ENCODE measurements around the gene MAP3K8. TPM values are rescaled to one million over a fixed set of nuclear protein-coding genes. Genes with fewer than 3 reads are reported as not detected.
A peak's percentile ranks its signal among the peaks of the same experiment; 100 is the strongest.

Gene MAP3K8
- total RNA-seq, 2 experiments from 2014 or later, result 13.6 to 14.5 TPM

GRCh38 chr10:30436671-30437030 is 2.7 kb downstream of the MAP3K8 start:
- peaks cover 25% of the 10 kb centered on the region for H3K36me3 Mint-ChIP-seq (ENCODE audit: low read depth)

GRCh38 chr10:30437031-30437841 is 3.3 kb downstream of the MAP3K8 start:
- no peaks in the 10 kb centered on the region for H3K27me3 Mint-ChIP-seq (ENCODE audit: low read depth)
- H3K27ac Mint-ChIP-seq, result peak overlapping the region; percentile 86
- peaks cover 43% of the 10 kb centered on the region for H3K4me1 Mint-ChIP-seq (ENCODE audit: low read depth)
- intact Hi-C loops (cut with micrococcal nuclease), result loop anchor here (1.0 to 10.0 kb wide), 6 partner anchors 18 to 1488 kb away; partner anchors contain the start of gene ARHGAP12
- H3K4me3 Mint-ChIP-seq, result peak overlapping the region; percentile 73
- CTCF ChIA-PET, result interaction anchor here (0.6 to 1.9 kb wide), 8 partner anchors 9 to 103 kb away, joined by 3 to 12 read pairs (median 5); no protein-coding TSS in a partner anchor
- peak; percentile 39 for DNase-seq
- H3K36me3 Mint-ChIP-seq (ENCODE audit: low read depth), result peaks cover 25% of the 10 kb centered on the region
- H3K9me3 Mint-ChIP-seq, result no peaks in the 10 kb centered on the region

More at GRCh38 chr10:30436671-30437030, 2.7 kb downstream of the MAP3K8 start:
- CTCF ChIA-PET, result interaction anchor here (0.7 to 1.7 kb wide), 2 partner anchors 96 to 634 kb away, joined by 3 to 12 read pairs; no protein-coding TSS in a partner anchor
- no peaks in the 10 kb centered on the region for H3K27me3 Mint-ChIP-seq (ENCODE audit: low read depth)
- intact Hi-C loops (cut with micrococcal nuclease), result loop anchor here (1.0 to 10.0 kb wide), 6 partner anchors 19 to 1488 kb away; partner anchors contain the start of gene ARHGAP12
- peaks cover 43% of the 10 kb centered on the region for H3K4me1 Mint-ChIP-seq (ENCODE audit: low read depth)
- peak overlapping the region; percentile 86 for H3K27ac Mint-ChIP-seq
- H3K4me3 Mint-ChIP-seq, result peak overlapping the region; percentile 73
- H3K9me3 Mint-ChIP-seq, result no peaks in the 10 kb centered on the region
- DNase-seq, result no peak

GRCh38 chr10:30438021-30438850 is 4.3 kb downstream of the MAP3K8 start:
- intact Hi-C loops (cut with micrococcal nuclease), result loop anchor here (10.0 kb wide), 3 partner anchors 783 to 1487 kb away; partner anchors contain the start of gene ARHGAP12

GRCh38 chr10:30439931-30440330 is 5.9 kb downstream of the MAP3K8 start:
- H3K4me1 Mint-ChIP-seq (ENCODE audit: low read depth), result peaks cover 37% of the 10 kb centered on the region
- peaks cover 25% of the 10 kb centered on the region for H3K36me3 Mint-ChIP-seq (ENCODE audit: low read depth)
- H3K27me3 Mint-ChIP-seq (ENCODE audit: low read depth), result no peaks in the 10 kb centered on the region
- no peak overlapping the region for H3K27ac Mint-ChIP-seq
- CTCF ChIA-PET, result no interaction called here
- no peak for DNase-seq
- no peak overlapping the region for H3K4me3 Mint-ChIP-seq
- intact Hi-C loops (cut with micrococcal nuclease), result loop anchor here (10.0 kb wide), 3 partner anchors 785 to 1485 kb away; partner anchors contain the start of gene ARHGAP12
- H3K9me3 Mint-ChIP-seq, result no peaks in the 10 kb centered on the region

More at GRCh38 chr10:30438021-30438850, 4.3 kb downstream of the MAP3K8 start:
- peak overlapping the region; percentile 56 for H3K27ac Mint-ChIP-seq
- no peaks in the 10 kb centered on the region for H3K9me3 Mint-ChIP-seq
- no peak for DNase-seq
- no peaks in the 10 kb centered on the region for H3K27me3 Mint-ChIP-seq (ENCODE audit: low read depth)
- CTCF ChIA-PET, result interaction anchor here (0.6 to 1.9 kb wide), 8 partner anchors 9 to 102 kb away, joined by 3 to 7 read pairs (median 4); no protein-coding TSS in a partner anchor
- H3K36me3 Mint-ChIP-seq (ENCODE audit: low read depth), result peaks cover 25% of the 10 kb centered on the region
- peaks cover 38% of the 10 kb centered on the region for H3K4me1 Mint-ChIP-seq (ENCODE audit: low read depth)
- peak overlapping the region; percentile 73 for H3K4me3 Mint-ChIP-seq

- Mint-ChIP-seq H3K9me3 (no peaks in the 10 kb centered on the region), H3K4me3 (no peak overlapping the region), H3K4me1 (ENCODE audit: low read depth) (peaks cover 21% of the 10 kb centered on the region), H3K27me3 (ENCODE audit: low read depth) (no peaks in the 10 kb centered on the region), H3K36me3 (ENCODE audit: low read depth) (peaks cover 22% of the 10 kb centered on the region), H3K27ac (no peak overlapping the region)
- CTCF ChIA-PET, result interaction anchor here (0.5 to 1.0 kb wide), 3 partner anchors 26 to 423 kb away, joined by 4 to 6 read pairs (median 4); no protein-coding TSS in a partner anchor
- no peak for DNase-seq
- intact Hi-C loops (cut with micrococcal nuclease), result no loop called here
These were observed 8.1 kb downstream of the MAP3K8 start for GRCh38 chr10:30442019-30442606.

- Mint-ChIP-seq H3K4me1 (ENCODE audit: low read depth) (peaks cover 13% of the 10 kb centered on the region), H3K36me3 (ENCODE audit: low read depth) (peaks cover 18% of the 10 kb centered on the region), H3K9me3 (no peaks in the 10 kb centered on the region), H3K27ac (no peak overlapping the region), H3K4me3 (no peak overlapping the region), H3K27me3 (ENCODE audit: low read depth) (no peaks in the 10 kb centered on the region)
- CTCF ChIA-PET, result interaction anchor here (1.0 kb wide), 1 partner anchor 27 kb away, joined by 4 read pairs; no protein-coding TSS in a partner anchor
- no peak for DNase-seq
- intact Hi-C loops (cut with micrococcal nuclease), result no loop called here
These were observed 9.1 kb downstream of the MAP3K8 start for GRCh38 chr10:30443049-30443448.

- no peak for DNase-seq
- Mint-ChIP-seq H3K27ac (no peak overlapping the region), H3K4me3 (no peak overlapping the region), H3K9me3 (no peaks in the 10 kb centered on the region), H3K4me1 (ENCODE audit: low read depth) (peaks cover 4% of the 10 kb centered on the region), H3K36me3 (ENCODE audit: low read depth) (peaks cover 20% of the 10 kb centered on the region), H3K27me3 (ENCODE audit: low read depth) (no peaks in the 10 kb centered on the region)
- CTCF ChIA-PET, result no interaction called here
- intact Hi-C loops (cut with micrococcal nuclease), result no loop called here
These were observed 11.7 kb downstream of the MAP3K8 start for GRCh38 chr10:30445711-30446110.

GRCh38 chr10:30447125-30447799 is 13.3 kb downstream of the MAP3K8 start:
- DNase-seq, result no peak
- no peak overlapping the region for H3K27ac Mint-ChIP-seq
- intact Hi-C loops (cut with micrococcal nuclease), result no loop called here
- CTCF ChIA-PET, result interaction anchor here (0.6 to 1.8 kb wide), 3 partner anchors 9 to 72 kb away, joined by 3 to 7 read pairs (median 3); no protein-coding TSS in a partner anchor
- peaks cover 20% of the 10 kb centered on the region for H3K36me3 Mint-ChIP-seq (ENCODE audit: low read depth)
- H3K9me3 Mint-ChIP-seq, result no peaks in the 10 kb centered on the region
- no peaks in the 10 kb centered on the region for H3K27me3 Mint-ChIP-seq (ENCODE audit: low read depth)
- peaks cover 4% of the 10 kb centered on the region for H3K4me1 Mint-ChIP-seq (ENCODE audit: low read depth)
- no peak overlapping the region for H3K4me3 Mint-ChIP-seq

GRCh38 chr10:30448092-30448491 is 14.1 kb downstream of the MAP3K8 start:
- no peak overlapping the region for H3K4me3 Mint-ChIP-seq
- intact Hi-C loops (cut with micrococcal nuclease), result no loop called here
- H3K9me3 Mint-ChIP-seq, result no peaks in the 10 kb centered on the region
- H3K4me1 Mint-ChIP-seq (ENCODE audit: low read depth), result peaks cover 4% of the 10 kb centered on the region
- H3K27me3 Mint-ChIP-seq (ENCODE audit: low read depth), result no peaks in the 10 kb centered on the region
- DNase-seq, result no peak
- CTCF ChIA-PET, result interaction anchor here (0.6 to 1.8 kb wide), 3 partner anchors 10 to 746 kb away, joined by 3 to 7 read pairs (median 3); no protein-coding TSS in a partner anchor
- peaks cover 20% of the 10 kb centered on the region for H3K36me3 Mint-ChIP-seq (ENCODE audit: low read depth)
- no peak overlapping the region for H3K27ac Mint-ChIP-seq

- CTCF ChIA-PET, result interaction anchor here (0.9 kb wide), 1 partner anchor 103 kb away, joined by 3 read pairs; no protein-coding TSS in a partner anchor
- intact Hi-C loops (cut with micrococcal nuclease), result no loop called here
- Mint-ChIP-seq H3K9me3 (no peaks in the 10 kb centered on the region), H3K27me3 (ENCODE audit: low read depth) (no peaks in the 10 kb centered on the region), H3K36me3 (ENCODE audit: low read depth) (peaks cover 15% of the 10 kb centered on the region), H3K4me1 (ENCODE audit: low read depth) (peaks cover 16% of the 10 kb centered on the region), H3K27ac (no peak overlapping the region), H3K4me3 (no peak overlapping the region)
- no peak for DNase-seq
These were observed 20.0 kb downstream of the MAP3K8 start for GRCh38 chr10:30453764-30454527.

All from activated naive CD4-positive, alpha-beta T cell treated with anti-CD3 and anti-CD28 coated beads for 36 hours (primary cell).